Suprapubic skin (tissue), 4 donors: Measurements from ENCODE around the gene GRB10. TPM values are rescaled to one million over a fixed set of nuclear protein-coding genes. Genes with fewer than 3 reads are reported as not detected.

Experiments used
- DNase-seq, 2 donors: peaks; one replicate each; pipeline ENCODE4 v3.0.0-alpha.2; 2019; ENCODE audit warnings: low spot score in 2 of 2
- H3K27ac ChIP-seq: fragments of 200-600 bp; sonication (generic); one replicate; pipeline ENCODE4 v1.5.1; 2019
- H3K27me3 ChIP-seq: fragments of 200-600 bp; sonication (generic); one replicate; pipeline ENCODE4 v1.5.1; 2019
- H3K36me3 ChIP-seq: fragments of 200-600 bp; sonication (generic); one replicate; pipeline ENCODE4 v1.5.1; 2019
- H3K4me1 ChIP-seq: fragments of 200-600 bp; sonication (generic); one replicate; pipeline ENCODE4 v1.5.1; 2019
- H3K4me3 ChIP-seq: fragments of 200-600 bp; sonication (generic); one replicate; pipeline ENCODE4 v1.5.1; 2019; ENCODE audit warnings: mild to moderate bottlenecking
- H3K9me3 ChIP-seq: fragments of 200-600 bp; sonication (generic); one replicate; pipeline ENCODE4 v1.5.1; 2019
- EP300 ChIP-seq: sonication (generic); formaldehyde crosslinking; IDR thresholded peaks from one replicate; pipeline ENCODE4 v1.6.1; 2017; ENCODE audit warnings: antibody characterized with exemption
- POLR2A ChIP-seq, 2 donors: fragments of 450-650 bp; IDR thresholded peaks; one replicate each; pipeline ENCODE4 v1.6.1; 2017; ENCODE audit warnings: antibody characterized with exemption in 2 of 2, mild to moderate bottlenecking in 2 of 2, moderate library complexity in 2 of 2
- POLR2AphosphoS5 ChIP-seq, 3 donors: sonication (generic); formaldehyde crosslinking; IDR thresholded peaks; one replicate each; pipeline ENCODE4 v1.6.1; 2017; ENCODE audit warnings: antibody characterized with exemption in 3 of 3
- WGBS: methylation state at CpG from one replicate; pipeline ENCODE4 v1.1.5; 2018; 5-methylcytosine and 5-hydroxymethylcytosine counted together
- total RNA-seq, 4 donors: library from RNA; depleted of rRNA; stranded (reverse); fragments of >200 nt; gene quantifications; one replicate each; pipeline ENCODE4 v1.1.0, GENCODE V29; 2016
- TF ChIP-seq, protein P1 (sequence below), 2 donors: fragments of 200-600 bp in 1 of 2; fragments of 450-650 bp in 1 of 2; sonication (generic) in 1 of 2; IDR thresholded peaks; one replicate each; pipeline ENCODE4 v1.5.1; 2016 to 2019; ENCODE audit warnings: antibody characterized with exemption in 2 of 2, mild to moderate bottlenecking in 1 of 2, moderate library complexity in 1 of 2

GRB10 gene
- total RNA-seq, 4 donors from 2014 or later: 7.8 to 56.2 (median 11.5) TPM

- Histone ChIP-seq H3K36me3 (peaks cover 3% of the 10 kb centered on the region), H3K4me1 (peaks cover 25% of the 10 kb centered on the region), H3K27ac (no peak overlapping the region), H3K9me3 (no peaks in the 10 kb centered on the region), H3K27me3 (no peaks in the 10 kb centered on the region), H3K4me3 (no peak overlapping the region)
- no peak for DNase-seq
- TF ChIP-seq, protein P1, sequence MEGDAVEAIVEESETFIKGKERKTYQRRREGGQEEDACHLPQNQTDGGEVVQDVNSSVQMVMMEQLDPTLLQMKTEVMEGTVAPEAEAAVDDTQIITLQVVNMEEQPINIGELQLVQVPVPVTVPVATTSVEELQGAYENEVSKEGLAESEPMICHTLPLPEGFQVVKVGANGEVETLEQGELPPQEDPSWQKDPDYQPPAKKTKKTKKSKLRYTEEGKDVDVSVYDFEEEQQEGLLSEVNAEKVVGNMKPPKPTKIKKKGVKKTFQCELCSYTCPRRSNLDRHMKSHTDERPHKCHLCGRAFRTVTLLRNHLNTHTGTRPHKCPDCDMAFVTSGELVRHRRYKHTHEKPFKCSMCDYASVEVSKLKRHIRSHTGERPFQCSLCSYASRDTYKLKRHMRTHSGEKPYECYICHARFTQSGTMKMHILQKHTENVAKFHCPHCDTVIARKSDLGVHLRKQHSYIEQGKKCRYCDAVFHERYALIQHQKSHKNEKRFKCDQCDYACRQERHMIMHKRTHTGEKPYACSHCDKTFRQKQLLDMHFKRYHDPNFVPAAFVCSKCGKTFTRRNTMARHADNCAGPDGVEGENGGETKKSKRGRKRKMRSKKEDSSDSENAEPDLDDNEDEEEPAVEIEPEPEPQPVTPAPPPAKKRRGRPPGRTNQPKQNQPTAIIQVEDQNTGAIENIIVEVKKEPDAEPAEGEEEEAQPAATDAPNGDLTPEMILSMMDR (IDR thresholded peaks at IDR 0.05): no peak
- TF ChIP-seq POLR2AphosphoS5 (IDR thresholded peaks at IDR 0.05) (no peak), POLR2A (IDR thresholded peaks at IDR 0.05) (no peak), EP300 (no peak)
- WGBS: 94% methylated on average over 2 of the region's 2 CpGs
Observed at GRCh38 chr7:50662996-50663395, 119.7 kb downstream of the GRB10 start.

- DNase-seq: no peak
- Histone ChIP-seq H3K4me3 (no peak overlapping the region), H3K4me1 (peaks cover 19% of the 10 kb centered on the region)
Observed at GRCh38 chr7:50662041-50662694, 120.5 kb downstream of the GRB10 start.

DNA sequence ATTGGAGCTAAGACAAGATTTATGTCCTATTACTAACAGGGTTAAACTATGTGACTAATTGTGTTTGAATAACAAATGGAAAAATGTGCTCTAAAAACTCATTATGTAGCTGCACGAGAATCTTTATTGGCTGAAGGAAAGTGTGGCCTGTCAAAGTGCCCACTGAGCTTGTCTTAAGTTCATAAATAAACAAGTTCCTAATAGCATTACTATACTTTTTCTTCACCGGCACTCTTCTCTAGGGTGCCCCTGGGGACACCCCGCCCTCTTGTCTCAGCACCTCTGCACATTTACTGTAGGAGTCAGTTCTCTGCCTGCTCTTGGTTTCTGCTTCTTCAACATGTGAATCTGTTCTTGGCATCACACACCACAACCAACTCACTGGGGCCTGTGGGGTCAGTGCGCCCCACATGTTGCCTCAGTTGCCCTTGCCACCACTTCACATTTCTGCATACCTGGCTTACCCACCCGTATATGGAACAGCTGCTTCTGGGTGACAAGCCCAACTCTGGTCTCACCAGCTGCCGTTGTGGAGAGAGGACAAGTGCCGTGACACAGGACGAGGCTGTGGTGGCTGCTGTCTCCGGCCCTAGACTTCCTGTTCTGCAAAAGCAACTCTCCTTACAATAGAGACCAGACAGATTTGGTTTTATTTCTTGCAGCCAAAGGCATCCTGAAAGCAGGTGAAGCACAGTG is 121.2 kb downstream of the GRB10 start:
- peaks cover 22% of the 10 kb centered on the region for H3K4me1 ChIP-seq
- 59% methylated on average over 8 of the region's 9 CpGs for WGBS
- H3K27ac ChIP-seq: no peak overlapping the region

More at GRCh38 chr7:50662041-50662694, 120.5 kb downstream of the GRB10 start:
- H3K27me3 ChIP-seq: no peaks in the 10 kb centered on the region
- peaks cover 3% of the 10 kb centered on the region for H3K36me3 ChIP-seq
- WGBS: 83% methylated on average over 4 of the region's 4 CpGs
- TF ChIP-seq EP300: no peak
- TF ChIP-seq POLR2A (IDR thresholded peaks at IDR 0.05): no peak
- TF ChIP-seq, protein P1 (IDR thresholded peaks at IDR 0.05): no peak
- no peak for TF ChIP-seq POLR2AphosphoS5 (IDR thresholded peaks at IDR 0.05)
- H3K27ac ChIP-seq: no peak overlapping the region
- H3K9me3 ChIP-seq: no peaks in the 10 kb centered on the region

DNA sequence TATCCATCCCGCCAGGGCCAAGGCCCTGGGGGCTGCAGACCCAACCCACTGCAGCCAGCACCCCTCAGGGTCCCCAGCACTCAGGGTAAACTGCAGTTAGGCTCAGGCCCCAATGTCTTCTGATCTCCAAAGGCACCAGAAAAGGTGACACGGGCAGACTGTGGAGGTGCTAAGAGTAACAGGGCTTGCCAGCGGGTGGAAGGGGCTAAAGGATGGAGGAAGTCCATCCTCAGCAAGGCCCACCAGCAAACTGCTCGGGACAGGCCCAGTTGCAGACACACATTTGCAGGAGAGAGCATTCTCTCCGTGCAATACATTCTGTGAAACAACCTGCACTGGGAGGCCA is 121.9 kb downstream of the GRB10 start:
- Histone ChIP-seq H3K27ac (no peak overlapping the region), H3K27me3 (no peaks in the 10 kb centered on the region), H3K4me3 (no peak overlapping the region), H3K36me3 (peaks cover 3% of the 10 kb centered on the region), H3K4me1 (peaks cover 22% of the 10 kb centered on the region), H3K9me3 (no peaks in the 10 kb centered on the region)
- no peak for DNase-seq
- 91% methylated on average over 5 of the region's 5 CpGs for WGBS
- TF ChIP-seq POLR2A (IDR thresholded peaks at IDR 0.05) (no peak), EP300 (no peak), POLR2AphosphoS5 (IDR thresholded peaks at IDR 0.05) (no peak)
- TF ChIP-seq, protein P1 (IDR thresholded peaks at IDR 0.05): no peak

More for the DNA sequence above, 121.2 kb downstream of the GRB10 start:
- Histone ChIP-seq H3K9me3 (no peaks in the 10 kb centered on the region), H3K36me3 (peaks cover 3% of the 10 kb centered on the region), H3K4me3 (no peak overlapping the region), H3K27me3 (no peaks in the 10 kb centered on the region)
- TF ChIP-seq POLR2A (IDR thresholded peaks at IDR 0.05) (no peak), EP300 (no peak), POLR2AphosphoS5 (IDR thresholded peaks at IDR 0.05) (no peak)
- TF ChIP-seq, protein P1 (IDR thresholded peaks at IDR 0.05): no peak
- DNase-seq: no peak

GRCh38 chr7:50660040-50660829 is 122.5 kb downstream of the GRB10 start:
- DNase-seq: no peak
- no peak overlapping the region for H3K27ac ChIP-seq
- 90% methylated on average over 26 of the region's 30 CpGs for WGBS
- H3K27me3 ChIP-seq: no peaks in the 10 kb centered on the region
- peaks cover 19% of the 10 kb centered on the region for H3K4me1 ChIP-seq
- TF ChIP-seq, protein P1 (IDR thresholded peaks at IDR 0.05): no peak
- TF ChIP-seq EP300 (no peak), POLR2A (IDR thresholded peaks at IDR 0.05) (no peak), POLR2AphosphoS5 (IDR thresholded peaks at IDR 0.05) (no peak)
- H3K36me3 ChIP-seq: peaks cover 3% of the 10 kb centered on the region
- no peaks in the 10 kb centered on the region for H3K9me3 ChIP-seq
- H3K4me3 ChIP-seq: no peak overlapping the region
